HG02973 (cell line): Measurements from ENCODE around the gene ORC5.

Experiments
- ATAC-seq: cut with Tn5 transposase; IDR thresholded peaks from one replicate; pipeline ENCODE4 v1.9.1; 2021; ENCODE audit warnings: moderate library complexity; ENCODE audit not compliant: unreplicated experiment

ORC5 gene

GRCh38 chr7:104130726-104131125, 77.1 kb downstream of the ORC5 start:
- no peak for ATAC-seq

GRCh38 chr7:104127204-104127603, 80.6 kb downstream of the ORC5 start:
- no peak for ATAC-seq

- ATAC-seq: no peak
Observed at GRCh38 chr7:104126411-104126841, 81.4 kb downstream of the ORC5 start.

- ATAC-seq: no peak
Observed at GRCh38 chr7:104124893-104125477, 82.8 kb downstream of the ORC5 start.

- no peak for ATAC-seq
Observed at GRCh38 chr7:104124469-104124868, 83.3 kb downstream of the ORC5 start.

- no peak for ATAC-seq
Observed at GRCh38 chr7:104123786-104124185, 84.0 kb downstream of the ORC5 start.

GRCh38 chr7:104113788-104114187, 94.0 kb downstream of the ORC5 start:
- ATAC-seq: no peak

- ATAC-seq: no peak
Observed at GRCh38 chr7:104112623-104113022, 95.2 kb downstream of the ORC5 start.

GRCh38 chr7:104111271-104111670, 96.5 kb downstream of the ORC5 start:
- no peak for ATAC-seq

- ATAC-seq: no peak
Observed at GRCh38 chr7:104106108-104106905, 101.5 kb downstream of the ORC5 start.

GRCh38 chr7:104098890-104099289, 108.9 kb downstream of the ORC5 start:
- ATAC-seq: no peak

GRCh38 chr7:104096683-104097082, 111.1 kb downstream of the ORC5 start:
- ATAC-seq: no peak

GRCh38 chr7:104093127-104093526, 114.7 kb downstream of the ORC5 start:
- no peak for ATAC-seq

GRCh38 chr7:104091242-104091641, 116.6 kb downstream of the ORC5 start:
- ATAC-seq: no peak

- no peak for ATAC-seq
Observed at GRCh38 chr7:104089612-104090011, 118.2 kb downstream of the ORC5 start.

- ATAC-seq: no peak
Observed at GRCh38 chr7:104089061-104089460, 118.8 kb downstream of the ORC5 start.
